HCT116 (cell line): Measurements from ENCODE around the gene ANKLE1. TPM values are rescaled to one million over a fixed set of nuclear protein-coding genes. Genes with fewer than 3 reads are reported as not detected.

Source experiments
- ATAC-seq: fragments of 200-7000 bp; cut with Tn5 transposase; 2 replicates; pipeline ENCODE4 v1.9.1; 2020; ENCODE audit warnings: mild to moderate bottlenecking, moderate library complexity
- BruUV-seq: library from RNA; stranded (reverse); fragments of 400-500 nt; replicated peaks from 2 replicates; lab custom pipeline; 2021; lab: Mats Ljungman, UMichigan
- CTCF ChIA-PET: fragments of 300-600 bp; sonication (Branson Sonifier 250); formaldehyde crosslinking; loops from one replicate; lab custom pipeline; 2021; ENCODE audit warnings: antibody characterized with exemption; lab: Charles Lee
- POLR2A ChIA-PET: fragments of 300-600, 350-600 bp; sonication (Branson Sonifier 250); formaldehyde crosslinking; loops from one replicate; lab custom pipeline; 2021; ENCODE audit warnings: antibody characterized with exemption; lab: Charles Lee
- RAD21 ChIA-PET, 2 experiments: fragments of 300-600 bp; sonication (Branson Sonifier 250); formaldehyde crosslinking; loops; one replicate each; lab custom pipeline; 2023; ENCODE audit warnings: low total read pairs in 2 of 2; ENCODE audit not compliant: uncharacterized antibody in 2 of 2, unreplicated experiment in 2 of 2, low non-redundant PET in 1 of 2; lab: Charles Lee
- DNase-seq: peaks from one replicate; pipeline ENCODE4 v3.0.0-alpha.2; 2010; ENCODE audit warnings: low read depth, low spot score
- H2AFZ ChIP-seq: fragments of 200-600 bp; shearing (Covaris generic), sonication (generic); 2 replicates; pipeline ENCODE4 v1.6.1; 2017; ENCODE audit warnings: low read depth, mixed run types, mixed read lengths, antibody characterized with exemption, low read length; ENCODE audit not compliant: poor library complexity, severe bottlenecking
- H3K27ac ChIP-seq: 2 replicates; pipeline ENCODE4 v1.5.1; 2012; ENCODE audit warnings: low read depth, low read length
- H3K27me3 ChIP-seq: fragments of 200-600 bp; sonication (generic); 2 replicates; pipeline ENCODE4 v1.6.1; 2016; ENCODE audit warnings: mixed run types, low read length, mixed read lengths; ENCODE audit not compliant: insufficient read depth
- H3K36me3 ChIP-seq, 2 experiments: fragments of 200-500 bp in 1 of 2; fragments of 200-600 bp in 1 of 2; sonication (Bioruptor generic) in 1 of 2; sonication (generic) in 1 of 2; 2 replicates each; pipeline versions ENCODE4 v1.5.1 to v1.6.1; 2014 to 2016; ENCODE audit warnings: low read length in 2 of 2, inconsistent platforms in 1 of 2, mixed read lengths in 1 of 2, mixed run types in 1 of 2; ENCODE audit not compliant: insufficient read depth in 2 of 2, control insufficient read depth in 1 of 2
- H3K4me1 ChIP-seq, 2 experiments: fragments of 200-600 bp in 1 of 2; sonication (generic) in 1 of 2; 2 replicates each; pipeline versions ENCODE4 v1.5.1 to v1.6.1; 2012 to 2017; ENCODE audit warnings: low read length in 2 of 2, inconsistent platforms in 1 of 2, mild to moderate bottlenecking in 1 of 2, mixed read lengths in 1 of 2, mixed run types in 1 of 2, moderate library complexity in 1 of 2; ENCODE audit not compliant: insufficient read depth in 2 of 2, control insufficient read depth in 1 of 2
- H3K4me2 ChIP-seq: fragments of 200-600 bp; sonication (generic); 2 replicates; pipeline ENCODE4 v1.6.1; 2017; ENCODE audit warnings: mixed run types, low read length, mixed read lengths
- H3K4me3 ChIP-seq, 2 experiments: fragments of 200-600 bp in 1 of 2; sonication (generic) in 1 of 2; replicated peaks in 1 of 2; 2 replicates each; pipeline ENCODE4 v1.5.1; 2011 to 2016; ENCODE audit warnings: low read length in 2 of 2, control low read depth in 1 of 2, low read depth in 1 of 2, mild to moderate bottlenecking in 1 of 2, mixed read lengths in 1 of 2, mixed run types in 1 of 2
- H3K79me2 ChIP-seq: fragments of 200-600 bp; sonication (generic); 2 replicates; pipeline ENCODE4 v1.6.1; 2017; ENCODE audit warnings: mild to moderate bottlenecking, mixed run types, low read length, moderate library complexity, mixed read lengths; ENCODE audit not compliant: insufficient read depth
- H3K9ac ChIP-seq: fragments of 200-600 bp; sonication (generic); 2 replicates; pipeline ENCODE4 v1.6.1; 2016; ENCODE audit warnings: low read length, mixed read lengths
- H3K9me2 ChIP-seq: fragments of 200-600 bp; sonication (generic), shearing (Covaris generic); 2 replicates; pipeline ENCODE4 v1.6.1; 2017; ENCODE audit warnings: mixed run types, mild to moderate bottlenecking, moderate library complexity; ENCODE audit not compliant: insufficient read depth
- H3K9me3 ChIP-seq, 2 experiments: fragments of 200-500 bp in 1 of 2; fragments of 200-600 bp in 1 of 2; sonication (Bioruptor generic) in 1 of 2; sonication (generic) in 1 of 2; 2 replicates each; pipeline ENCODE4 v1.6.1; 2014 to 2017; ENCODE audit warnings: low read length in 2 of 2, mixed read lengths in 2 of 2, inconsistent platforms in 1 of 2, low read depth in 1 of 2, mild to moderate bottlenecking in 1 of 2, mixed run types in 1 of 2, moderate library complexity in 1 of 2; ENCODE audit not compliant: control insufficient read depth in 1 of 2, insufficient read depth in 1 of 2
- H4K20me1 ChIP-seq: fragments of 200-600 bp; sonication (generic), shearing (Covaris generic); 2 replicates; pipeline ENCODE4 v1.6.1; 2017; ENCODE audit warnings: mixed run types, mild to moderate bottlenecking, moderate library complexity; ENCODE audit not compliant: insufficient read depth
- CBX3 ChIP-seq: IDR thresholded peaks from 2 replicates; pipeline ENCODE4 v1.6.1; 2012; ENCODE audit warnings: low read depth
- CEBPB ChIP-seq: IDR thresholded peaks from 2 replicates; pipeline ENCODE4 v1.6.1; 2012; ENCODE audit warnings: low read depth
- EGR1 ChIP-seq: IDR thresholded peaks from 2 replicates; pipeline ENCODE4 v1.6.1; 2012; ENCODE audit warnings: low read depth
- ELF1 ChIP-seq: IDR thresholded peaks from 2 replicates; pipeline ENCODE4 v1.6.1; 2012; ENCODE audit warnings: low read depth, borderline replicate concordance
- EZH2 ChIP-seq: fragments of 200-600 bp; sonication (generic); IDR thresholded peaks from 2 replicates; pipeline ENCODE4 v1.6.1; 2017; ENCODE audit warnings: antibody characterized with exemption, mixed run types
- EZH2phosphoT487 ChIP-seq: fragments of 200-600 bp; IDR thresholded peaks from 2 replicates; pipeline ENCODE4 v1.6.1; 2018; ENCODE audit warnings: antibody characterized with exemption, borderline replicate concordance
- FOSL1 ChIP-seq: IDR thresholded peaks from 2 replicates; pipeline ENCODE4 v1.6.1; 2012; ENCODE audit warnings: low read depth
- JUND ChIP-seq: IDR thresholded peaks from 2 replicates; pipeline ENCODE4 v1.6.1; 2012
- POLR2A ChIP-seq: IDR thresholded peaks from 2 replicates; pipeline ENCODE4 v1.7.0; 2011; ENCODE audit warnings: borderline replicate concordance; ENCODE audit not compliant: insufficient read depth, insufficient read length; ENCODE audit errors: extremely low read depth
- POLR2AphosphoS5 ChIP-seq: IDR thresholded peaks from 2 replicates; pipeline ENCODE4 v1.6.1; 2011; ENCODE audit warnings: mild to moderate bottlenecking, low read depth, low read length, moderate library complexity
- RAD21 ChIP-seq: IDR thresholded peaks from 2 replicates; pipeline ENCODE4 v1.6.1; 2012; ENCODE audit warnings: low read depth, mild to moderate bottlenecking
- SP1 ChIP-seq: IDR thresholded peaks from 2 replicates; pipeline ENCODE4 v1.6.1; 2012; ENCODE audit warnings: low read depth
- SRF ChIP-seq: IDR thresholded peaks from 2 replicates; pipeline ENCODE4 v1.6.1; 2012; ENCODE audit warnings: low read depth
- TCF7L2 ChIP-seq: IDR thresholded peaks from 2 replicates; pipeline ENCODE4 v1.7.0; 2011; ENCODE audit warnings: borderline replicate concordance, inconsistent platforms; ENCODE audit not compliant: insufficient read depth, insufficient read length; ENCODE audit errors: extremely low read depth
- YY1 ChIP-seq: IDR thresholded peaks from 2 replicates; pipeline ENCODE4 v1.6.1; 2011; ENCODE audit warnings: low read length, low read depth, moderate library complexity, mild to moderate bottlenecking; ENCODE audit not compliant: insufficient replicate concordance; ENCODE audit errors: extremely low read depth
- ZFX ChIP-seq: fragments of 450-650 bp; IDR thresholded peaks from 2 replicates; pipeline ENCODE4 v1.6.1; 2017
- ZNF274 ChIP-seq: fragments of 200-500 bp; sonication (Bioruptor generic); IDR thresholded peaks from 2 replicates; pipeline ENCODE4 v1.6.1; 2014; ENCODE audit warnings: mild to moderate bottlenecking, low read depth, low read length, inconsistent platforms
- intact Hi-C: fragments of 100-400 bp; cut with micrococcal nuclease; formaldehyde crosslinking; loops from 2 replicates; pipeline ENCODE4 v1.10.0; 2022
- total RNA-seq: library from RNA; stranded (reverse); gene quantifications from one replicate; pipeline ENCODE4 v1.2.1, GENCODE V29; 2021; ENCODE audit not compliant: unreplicated experiment
- TF ChIP-seq, protein P1 (sequence below), 3 experiments: fragments of 200-600 bp in 1 of 3; sonication (generic) in 1 of 3; IDR thresholded peaks in 2 of 3; conservative IDR thresholded peaks in 1 of 3; 2 replicates each; pipeline ENCODE4 v1.5.1; 2012 to 2017; ENCODE audit warnings: low read depth in 2 of 3, low read length in 2 of 3, antibody characterized with exemption in 1 of 3, borderline replicate concordance in 1 of 3, control low read depth in 1 of 3, mild to moderate bottlenecking in 1 of 3, mixed read lengths in 1 of 3, mixed run types in 1 of 3, moderate library complexity in 1 of 3; ENCODE audit not compliant: insufficient read depth in 1 of 3
- TF ChIP-seq, protein P2 (sequence below): IDR thresholded peaks from 2 replicates; pipeline ENCODE4 v1.6.1; 2012
- TF ChIP-seq, protein P3 (sequence below): IDR thresholded peaks from 2 replicates; pipeline ENCODE4 v1.6.1; 2011; ENCODE audit warnings: mild to moderate bottlenecking, low read length, moderate library complexity; ENCODE audit not compliant: insufficient replicate concordance; ENCODE audit errors: extremely low read depth

ANKLE1 gene
- total RNA-seq, 1 experiment from 2014 or later, result 14.8 TPM

DNA sequence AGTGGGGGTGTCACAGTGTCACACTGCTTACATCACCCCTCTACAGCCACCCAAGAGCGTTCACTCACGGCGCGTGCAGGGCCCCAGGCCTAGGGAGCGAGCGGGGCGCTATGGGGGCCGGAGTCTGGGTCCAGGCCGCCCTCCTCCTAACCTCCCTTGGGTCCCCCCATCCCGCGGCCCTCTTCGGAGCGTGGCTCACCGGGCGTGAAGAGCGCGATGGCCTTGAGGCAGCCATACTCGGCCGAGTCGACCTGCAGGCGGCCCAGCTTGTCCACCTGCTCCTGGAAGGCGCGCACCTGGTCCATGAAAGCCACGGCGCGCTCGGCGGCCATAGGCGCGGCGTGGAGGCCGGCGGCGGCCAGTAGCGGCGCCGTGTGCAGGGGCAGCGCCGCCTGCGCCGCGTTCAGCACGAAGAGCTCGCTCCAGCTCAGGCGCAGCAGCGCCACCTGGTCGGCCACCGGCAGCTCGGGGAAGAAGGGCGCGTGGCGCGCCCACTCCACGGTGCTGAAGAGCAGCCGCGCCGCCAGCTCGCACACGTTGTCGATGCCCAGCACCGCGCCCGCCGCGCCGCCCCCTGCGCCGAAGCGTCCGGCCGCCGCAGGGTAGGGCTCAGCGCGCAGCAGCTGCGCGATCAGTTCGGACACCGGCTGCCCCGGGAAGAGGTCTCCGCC is 46.3 kb upstream of the ANKLE1 start:
- DNase-seq (no peak), ATAC-seq (peak; percentile 65)
- POLR2A ChIA-PET, result interaction anchor here (0.8 to 3.8 kb wide), 9 partner anchors 9 to 155 kb away, joined by 3 to 29 read pairs (median 4); partner anchors contain the start of genes BABAM1, OCEL1 and USE1
- Histone ChIP-seq H3K4me3 (peak overlapping the region; percentile 91 to 93), H3K9me2 (no peaks in the 10 kb centered on the region), H2AFZ (no peak overlapping the region), H3K27me3 (no peaks in the 10 kb centered on the region), H3K9ac (peak overlapping the region; percentile 94), H4K20me1 (peaks cover 7% of the 10 kb centered on the region; the same call in 1 of the 2 replicates), H3K9me3 (no peaks in the 10 kb centered on the region), H3K27ac (peak overlapping the region; percentile 100), H3K4me2 (peak overlapping the region; percentile 98), H3K79me2 (peaks cover 55% of the 10 kb centered on the region), H3K4me1 (peaks cover 13 to 27% of the 10 kb centered on the region in 2 experiments), H3K36me3 (peaks cover 14 to 16% of the 10 kb centered on the region in 2 experiments; a peak in 3 of 4 replicates)
- RAD21 ChIA-PET, result interaction anchor here in 1 of 2 experiments (1.9 kb wide), 1 partner anchor 9 kb away, joined by 5 read pairs; the partner anchor contains the start of gene OCEL1
- CTCF ChIA-PET, result interaction anchor here (1.4 kb wide), 1 partner anchor 48 kb away, joined by 3 read pairs; no protein-coding TSS in a partner anchor
- intact Hi-C loops, result no loop called here
- BruUV-seq, result no TSS peak
- TF ChIP-seq, protein P1, sequence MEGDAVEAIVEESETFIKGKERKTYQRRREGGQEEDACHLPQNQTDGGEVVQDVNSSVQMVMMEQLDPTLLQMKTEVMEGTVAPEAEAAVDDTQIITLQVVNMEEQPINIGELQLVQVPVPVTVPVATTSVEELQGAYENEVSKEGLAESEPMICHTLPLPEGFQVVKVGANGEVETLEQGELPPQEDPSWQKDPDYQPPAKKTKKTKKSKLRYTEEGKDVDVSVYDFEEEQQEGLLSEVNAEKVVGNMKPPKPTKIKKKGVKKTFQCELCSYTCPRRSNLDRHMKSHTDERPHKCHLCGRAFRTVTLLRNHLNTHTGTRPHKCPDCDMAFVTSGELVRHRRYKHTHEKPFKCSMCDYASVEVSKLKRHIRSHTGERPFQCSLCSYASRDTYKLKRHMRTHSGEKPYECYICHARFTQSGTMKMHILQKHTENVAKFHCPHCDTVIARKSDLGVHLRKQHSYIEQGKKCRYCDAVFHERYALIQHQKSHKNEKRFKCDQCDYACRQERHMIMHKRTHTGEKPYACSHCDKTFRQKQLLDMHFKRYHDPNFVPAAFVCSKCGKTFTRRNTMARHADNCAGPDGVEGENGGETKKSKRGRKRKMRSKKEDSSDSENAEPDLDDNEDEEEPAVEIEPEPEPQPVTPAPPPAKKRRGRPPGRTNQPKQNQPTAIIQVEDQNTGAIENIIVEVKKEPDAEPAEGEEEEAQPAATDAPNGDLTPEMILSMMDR (IDR thresholded peaks at IDR 0.05 in 2 of 3, conservative IDR thresholded peaks at IDR 0.05 in 1 of 3; ENCODE audit: borderline replicate concordance in 1 of 3, insufficient read depth in 1 of 3, low read depth in 2 of 3, low read length in 2 of 3), result peak in 1 of 3 experiments; percentile 21; a peak in 1 of 6 replicates
- TF ChIP-seq, protein P2, sequence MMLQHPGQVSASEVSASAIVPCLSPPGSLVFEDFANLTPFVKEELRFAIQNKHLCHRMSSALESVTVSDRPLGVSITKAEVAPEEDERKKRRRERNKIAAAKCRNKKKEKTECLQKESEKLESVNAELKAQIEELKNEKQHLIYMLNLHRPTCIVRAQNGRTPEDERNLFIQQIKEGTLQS, result no peak
- no peak for TF ChIP-seq ZNF274
- no peak for TF ChIP-seq RAD21
- TF ChIP-seq EZH2phosphoT487, result no peak
- no peak for TF ChIP-seq EGR1
- TF ChIP-seq TCF7L2, result no peak
- TF ChIP-seq JUND, result no peak
- peak; percentile 26 for TF ChIP-seq YY1
- TF ChIP-seq ZFX, result peak; percentile 88
- no peak for TF ChIP-seq SP1
- TF ChIP-seq CEBPB, result no peak
- peak; percentile 29 for TF ChIP-seq POLR2A
- TF ChIP-seq POLR2AphosphoS5, result peak; percentile 13; the same call in 1 of the 2 replicates
- TF ChIP-seq SRF, result no peak
- no peak for TF ChIP-seq CBX3
- TF ChIP-seq, protein P3, sequence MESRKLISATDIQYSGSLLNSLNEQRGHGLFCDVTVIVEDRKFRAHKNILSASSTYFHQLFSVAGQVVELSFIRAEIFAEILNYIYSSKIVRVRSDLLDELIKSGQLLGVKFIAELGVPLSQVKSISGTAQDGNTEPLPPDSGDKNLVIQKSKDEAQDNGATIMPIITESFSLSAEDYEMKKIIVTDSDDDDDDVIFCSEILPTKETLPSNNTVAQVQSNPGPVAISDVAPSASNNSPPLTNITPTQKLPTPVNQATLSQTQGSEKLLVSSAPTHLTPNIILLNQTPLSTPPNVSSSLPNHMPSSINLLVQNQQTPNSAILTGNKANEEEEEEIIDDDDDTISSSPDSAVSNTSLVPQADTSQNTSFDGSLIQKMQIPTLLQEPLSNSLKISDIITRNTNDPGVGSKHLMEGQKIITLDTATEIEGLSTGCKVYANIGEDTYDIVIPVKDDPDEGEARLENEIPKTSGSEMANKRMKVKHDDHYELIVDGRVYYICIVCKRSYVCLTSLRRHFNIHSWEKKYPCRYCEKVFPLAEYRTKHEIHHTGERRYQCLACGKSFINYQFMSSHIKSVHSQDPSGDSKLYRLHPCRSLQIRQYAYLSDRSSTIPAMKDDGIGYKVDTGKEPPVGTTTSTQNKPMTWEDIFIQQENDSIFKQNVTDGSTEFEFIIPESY, result no peak
- TF ChIP-seq EZH2, result no peak
- TF ChIP-seq ELF1, result no peak
- TF ChIP-seq FOSL1, result no peak
